IMR-90 (cell line): Measurements from ENCODE around the gene PNKD. TPM values are rescaled to one million over a fixed set of nuclear protein-coding genes. Genes with fewer than 3 reads are reported as not detected.

Source experiments
- ATAC-seq: fragments of 200-7000 bp; cut with Tn5 transposase; 2 replicates; pipeline ENCODE4 v1.9.1; 2020; ENCODE audit warnings: low read depth, mild to moderate bottlenecking, moderate library complexity
- BruUV-seq: library from RNA; stranded (reverse); fragments of 400-500 nt; replicated peaks from 2 replicates; lab custom pipeline; 2021; lab: Mats Ljungman, UMichigan
- CTCF ChIA-PET: fragments of 300-600 bp; formaldehyde crosslinking; extraction: SDS; loops from one replicate; lab custom pipeline; 2021; ENCODE audit warnings: antibody characterized with exemption; lab: Yijun Ruan, JAX
- POLR2A ChIA-PET: fragments of 300-600 bp; sonication (Branson Sonifier 250); formaldehyde crosslinking; loops from one replicate; lab custom pipeline; 2022; ENCODE audit warnings: antibody characterized with exemption; ENCODE audit not compliant: unreplicated experiment; lab: Charles Lee
- DNase-seq: peaks from one replicate; pipeline ENCODE4 v3.0.0; 2013
- H2AFZ ChIP-seq: replicated peaks from 2 replicates; pipeline ENCODE3; 2013; ENCODE audit warnings: low read length, mild to moderate bottlenecking; ENCODE audit not compliant: poor library complexity
- H2AK5ac ChIP-seq: 2 replicates; pipeline ENCODE4 v1.6.1; 2013; ENCODE audit warnings: low read depth, low read length, inconsistent platforms
- H2AK9ac ChIP-seq: replicated peaks from 2 replicates; pipeline ENCODE3; 2013; ENCODE audit warnings: mild to moderate bottlenecking, low read depth, low read length, moderate library complexity; ENCODE audit not compliant: poor library complexity
- H2BK120ac ChIP-seq: 2 replicates; pipeline ENCODE4 v1.6.1; 2013; ENCODE audit warnings: low read depth, low read length, inconsistent platforms
- H2BK15ac ChIP-seq: 3 replicates; pipeline ENCODE4 v1.6.1; 2013; ENCODE audit warnings: low read depth, low read length, inconsistent platforms
- H2BK20ac ChIP-seq: 2 replicates; pipeline ENCODE4 v1.6.1; 2013; ENCODE audit warnings: low read depth, mild to moderate bottlenecking, inconsistent platforms, low read length, moderate library complexity
- H2BK5ac ChIP-seq: 2 replicates; pipeline ENCODE4 v1.6.1; 2013; ENCODE audit warnings: mild to moderate bottlenecking, low read depth, low read length, inconsistent platforms; ENCODE audit not compliant: poor library complexity, severe bottlenecking
- H3K14ac ChIP-seq: replicated peaks from 2 replicates; pipeline ENCODE4 v1.6.1; 2013; ENCODE audit warnings: low read depth, low read length, inconsistent platforms
- H3K18ac ChIP-seq: 2 replicates; pipeline ENCODE4 v1.6.1; 2013; ENCODE audit warnings: low read depth, low read length, control low read depth
- H3K23ac ChIP-seq: 2 replicates; pipeline ENCODE4 v1.6.1; 2013; ENCODE audit warnings: low read depth, low read length, inconsistent platforms
- H3K27ac ChIP-seq: 2 replicates; pipeline ENCODE4 v1.5.1; 2013; ENCODE audit warnings: mild to moderate bottlenecking, control low read depth, low read length; ENCODE audit not compliant: insufficient read depth
- H3K27me3 ChIP-seq: 2 replicates; pipeline ENCODE4 v1.6.1; 2013; ENCODE audit warnings: low read length; ENCODE audit not compliant: control insufficient read depth, insufficient read depth
- H3K36me3 ChIP-seq: 2 replicates; pipeline ENCODE4 v1.6.1; 2013; ENCODE audit warnings: low read length, mixed read lengths; ENCODE audit not compliant: control insufficient read depth, insufficient read depth
- H3K4ac ChIP-seq: 2 replicates; pipeline ENCODE4 v1.6.1; 2013; ENCODE audit warnings: low read depth, low read length, inconsistent platforms
- H3K4me1 ChIP-seq: 2 replicates; pipeline ENCODE4 v1.6.1; 2013; ENCODE audit warnings: low read length, mixed read lengths; ENCODE audit not compliant: control insufficient read depth, insufficient read depth
- H3K4me2 ChIP-seq: 2 replicates; pipeline ENCODE4 v1.6.1; 2013; ENCODE audit warnings: low read depth, mild to moderate bottlenecking, control low read depth, low read length, moderate library complexity
- H3K4me3 ChIP-seq: 2 replicates; pipeline ENCODE4 v1.5.1; 2013; ENCODE audit warnings: low read depth, mild to moderate bottlenecking, control low read depth, low read length, moderate library complexity; ENCODE audit not compliant: insufficient read depth
- H3K56ac ChIP-seq: 2 replicates; pipeline ENCODE4 v1.6.1; 2013; ENCODE audit warnings: low read length, inconsistent platforms; ENCODE audit not compliant: insufficient read depth; ENCODE audit errors: extremely low read depth
- H3K79me1 ChIP-seq, 2 experiments: 2 replicates each; pipeline ENCODE4 v1.6.1; 2013; ENCODE audit warnings: low read length in 2 of 2, inconsistent platforms in 1 of 2, low read depth in 1 of 2
- H3K9ac ChIP-seq: 2 replicates; pipeline ENCODE4 v1.6.1; 2013; ENCODE audit warnings: low read depth, low read length, control low read depth
- H3K9me1 ChIP-seq: 2 replicates; pipeline ENCODE4 v1.6.1; 2013; ENCODE audit warnings: low read length, inconsistent platforms; ENCODE audit not compliant: insufficient read depth
- H3K9me3 ChIP-seq: 2 replicates; pipeline ENCODE4 v1.6.1; 2013; ENCODE audit warnings: low read length; ENCODE audit not compliant: control insufficient read depth, insufficient read depth
- H4K20me1 ChIP-seq: 2 replicates; pipeline ENCODE4 v1.6.1; 2013; ENCODE audit warnings: low read length, inconsistent platforms; ENCODE audit not compliant: insufficient read depth
- H4K5ac ChIP-seq: 2 replicates; pipeline ENCODE4 v1.6.1; 2013; ENCODE audit warnings: mild to moderate bottlenecking, low read depth, low read length, control low read depth
- H4K8ac ChIP-seq, 2 experiments: 2 replicates each; pipeline ENCODE4 v1.6.1; 2013; ENCODE audit warnings: low read depth in 2 of 2, low read length in 2 of 2, control low read depth in 1 of 2, inconsistent platforms in 1 of 2
- H4K91ac ChIP-seq: 2 replicates; pipeline ENCODE4 v1.6.1; 2013; ENCODE audit warnings: low read depth, low read length, inconsistent platforms; ENCODE audit not compliant: insufficient read depth
- BHLHE40 ChIP-seq: fragments of 150-350 bp; IDR thresholded peaks from 2 replicates; pipeline ENCODE4 v1.6.1; 2016; ENCODE audit warnings: mild to moderate bottlenecking, low read depth, low read length
- CEBPB ChIP-seq: IDR thresholded peaks from 2 replicates; pipeline ENCODE4 v1.6.1; 2012; ENCODE audit warnings: low read depth, low read length, improper control_type of control experiment
- FOS ChIP-seq: fragments of 150-350 bp; IDR thresholded peaks from 2 replicates; pipeline ENCODE4 v1.6.1; 2016; ENCODE audit warnings: low read depth, low read length
- MXI1 ChIP-seq: IDR thresholded peaks from 2 replicates; pipeline ENCODE4 v1.6.1; 2012; ENCODE audit warnings: low read depth, mild to moderate bottlenecking, low read length, moderate library complexity, borderline replicate concordance
- NFE2L2 ChIP-seq: fragments of 150-350 bp; IDR thresholded peaks from 2 replicates; pipeline ENCODE4 v1.6.1; 2016; ENCODE audit warnings: low read depth, mild to moderate bottlenecking, low read length
- RAD21 ChIP-seq: IDR thresholded peaks from 2 replicates; pipeline ENCODE4 v1.6.1; 2012; ENCODE audit warnings: low read length, improper control_type of control experiment
- WGBS, 2 experiments: methylation state at CpG; one replicate each; pipeline versions ENCODE4 v1.1.5 to v1.1.7; 2013; ENCODE audit warnings: missing lambda C conversion rate in 2 of 2; ENCODE audit not compliant: insufficient read length in 1 of 2; ENCODE audit errors: extremely low coverage in 2 of 2; 5-methylcytosine and 5-hydroxymethylcytosine counted together
- dilution Hi-C: fragments of 300-500 bp; cut with HindIII; formaldehyde crosslinking; loops from one replicate; pipeline ENCODE4 v1.14.3; 2018; ENCODE audit warnings: low sequenced_read_pairs; ENCODE audit not compliant: unreplicated experiment
- in situ Hi-C: fragments of 300-500 bp; cut with MboI; formaldehyde crosslinking; loops from 3 replicates; pipeline ENCODE4 v1.14.3; 2019; ENCODE audit warnings: low sequenced_read_pairs, inconsistent platforms, mixed read lengths
- intact Hi-C: fragments of 100-400 bp; cut with micrococcal nuclease; formaldehyde crosslinking; loops from 2 replicates; pipeline ENCODE4 v1.10.0; 2022
- polyA plus RNA-seq, 3 experiments: library from polyadenylated mRNA; depleted of rRNA; stranded (reverse); fragments of >200 nt; gene quantifications; 2 replicates each; pipeline ENCODE4 v1.2.3, GENCODE V29; 2012; ENCODE audit warnings: low replicate concordance in 1 of 3
- total RNA-seq: library from RNA; depleted of rRNA; stranded (reverse); fragments of >200 nt; gene quantifications from 2 replicates; pipeline ENCODE4 v1.2.3, GENCODE V29; 2012
- TF ChIP-seq, protein P1 (sequence below): fragments of 150-350 bp; IDR thresholded peaks from 2 replicates; pipeline ENCODE4 v1.6.1; 2016; ENCODE audit warnings: low read depth, mild to moderate bottlenecking, low read length, moderate library complexity, borderline replicate concordance

Gene PNKD
- total and polyA plus RNA-seq, 2 of the 4 experiments (the other 2 are of a cell fraction) = 19.2 to 68.5 TPM

DNA sequence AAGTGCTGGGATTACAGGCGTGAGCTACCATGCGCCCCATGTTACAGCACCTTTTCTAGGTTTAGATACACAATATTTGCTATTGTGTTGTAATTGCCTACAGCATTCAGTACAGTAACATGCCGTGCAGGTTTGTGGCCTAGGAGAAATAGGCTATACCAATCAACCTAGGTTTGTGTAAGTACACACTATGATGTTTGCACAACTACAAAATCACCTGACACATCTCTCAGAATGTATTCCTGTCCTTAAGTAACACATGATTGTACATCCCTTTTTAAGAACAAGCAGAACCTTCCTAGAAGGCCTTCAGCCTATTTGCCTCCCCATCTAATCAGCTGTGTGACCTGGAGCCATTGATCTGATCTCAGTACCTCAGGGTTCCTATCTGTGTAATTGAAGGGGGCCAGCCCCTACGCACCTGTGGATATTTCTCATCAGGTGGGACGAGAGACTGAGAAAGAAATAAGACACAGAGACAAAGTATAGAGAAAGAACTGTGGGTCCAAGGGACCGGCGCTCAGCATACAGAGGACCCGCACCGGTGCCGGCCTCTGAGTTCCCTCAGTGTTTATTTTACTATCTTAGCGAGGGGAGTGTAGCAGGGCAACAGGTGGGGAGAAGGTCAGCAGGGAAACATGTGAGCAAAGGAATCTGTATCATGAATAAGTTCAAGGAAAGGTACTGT is 40.7 kb downstream of the PNKD start:
- Histone ChIP-seq H3K14ac (no peak overlapping the region), H3K56ac (no peak overlapping the region), H2AFZ (no peak overlapping the region), H3K27ac (no peak overlapping the region), H3K79me1 (no peaks in the 10 kb centered on the region), H3K23ac (no peak overlapping the region), H3K4me2 (no peak overlapping the region), H3K36me3 (no peaks in the 10 kb centered on the region), H2BK15ac (no peak overlapping the region), H2AK9ac (no peak overlapping the region), H3K4me1 (peaks cover 6% of the 10 kb centered on the region; the same call in 1 of the 2 replicates), H2BK20ac (no peak overlapping the region), H3K9me3 (no peaks in the 10 kb centered on the region), H4K5ac (no peak overlapping the region), H3K9ac (no peak overlapping the region), H3K27me3 (no peaks in the 10 kb centered on the region; the same call in 1 of the 2 replicates), H2BK5ac (no peak overlapping the region), H3K9me1 (no peaks in the 10 kb centered on the region), H3K18ac (no peak overlapping the region), H4K8ac (no peak overlapping the region), H3K4me3 (no peak overlapping the region), H3K4ac (no peak overlapping the region), H4K91ac (no peak overlapping the region), H2AK5ac (no peak overlapping the region), H4K20me1 (no peaks in the 10 kb centered on the region), H2BK120ac (no peak overlapping the region)
- no peak for ATAC-seq
- CTCF ChIA-PET = interaction anchor here (0.7 kb wide), 1 partner anchor 978 kb away, joined by 3 read pairs; no protein-coding TSS in a partner anchor
- intact Hi-C loops = no loop called here
- dilution Hi-C loops = no loop called here
- 67% methylated on average over 7 of the region's 11 CpGs; no CpG with 5 or more reads in 1 of the 2 experiments for WGBS, 2 experiments
- BruUV-seq = no TSS peak
- in situ Hi-C loops = loop anchor here (5.0 kb wide), 1 partner anchor 41 kb away; no protein-coding TSS in a partner anchor
- DNase-seq = no peak
- POLR2A ChIA-PET = no interaction called here
- TF ChIP-seq CEBPB (no peak), FOS (no peak), MXI1 (no peak), RAD21 (no peak), BHLHE40 (no peak), NFE2L2 (no peak)
- TF ChIP-seq, protein P1, sequence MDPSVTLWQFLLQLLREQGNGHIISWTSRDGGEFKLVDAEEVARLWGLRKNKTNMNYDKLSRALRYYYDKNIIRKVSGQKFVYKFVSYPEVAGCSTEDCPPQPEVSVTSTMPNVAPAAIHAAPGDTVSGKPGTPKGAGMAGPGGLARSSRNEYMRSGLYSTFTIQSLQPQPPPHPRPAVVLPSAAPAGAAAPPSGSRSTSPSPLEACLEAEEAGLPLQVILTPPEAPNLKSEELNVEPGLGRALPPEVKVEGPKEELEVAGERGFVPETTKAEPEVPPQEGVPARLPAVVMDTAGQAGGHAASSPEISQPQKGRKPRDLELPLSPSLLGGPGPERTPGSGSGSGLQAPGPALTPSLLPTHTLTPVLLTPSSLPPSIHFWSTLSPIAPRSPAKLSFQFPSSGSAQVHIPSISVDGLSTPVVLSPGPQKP = no peak
